GM21423 (cell line): ENCODE data around the gene HDDC2.
"Not testable (repeated sequence)": the region's sequence is repeated elsewhere in the genome, so short reads cannot be mapped to it uniquely, and the experiment has no call there.

Experiments used
- ATAC-seq: cut with Tn5 transposase; IDR thresholded peaks from one replicate; pipeline ENCODE4 v1.9.1; 2021; ENCODE audit warnings: mild to moderate bottlenecking, moderate library complexity; ENCODE audit not compliant: unreplicated experiment

Gene HDDC2

DNA sequence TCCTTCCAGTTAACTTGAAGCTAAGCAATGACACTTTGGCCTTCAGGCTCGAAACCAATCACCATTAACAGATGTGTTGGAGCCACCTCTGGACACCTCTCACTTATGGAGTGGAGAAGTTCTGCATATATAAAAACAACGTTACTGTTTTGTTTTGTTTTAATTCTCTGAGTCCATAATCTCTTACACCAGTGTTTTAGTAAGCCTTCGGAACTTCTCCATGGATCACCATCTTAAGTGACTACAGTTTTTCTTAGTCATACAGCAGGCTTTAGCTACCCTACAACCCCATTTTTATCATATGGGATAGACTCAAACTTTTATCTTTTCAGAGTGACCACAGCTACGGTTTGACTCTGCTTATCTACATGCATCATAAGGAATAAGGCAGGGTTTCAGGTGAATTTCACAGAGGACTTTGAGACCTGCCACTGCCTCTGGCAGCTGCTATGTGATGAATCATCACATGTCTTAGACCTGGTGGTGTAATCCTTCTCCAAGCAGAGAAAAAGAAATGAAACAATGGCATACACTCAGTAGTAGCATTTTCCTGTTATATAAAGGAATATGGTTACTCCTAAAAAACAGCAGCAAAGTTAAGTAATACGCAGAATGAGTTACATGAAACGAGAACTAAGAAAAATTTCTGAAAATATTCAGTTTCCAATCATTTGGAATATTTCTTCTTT is 5.5 kb upstream of the HDDC2 start:
- ATAC-seq = no peak

GRCh38 chr6:125306756-125307149 is 5.0 kb upstream of the HDDC2 start:
- no peak for ATAC-seq

- no peak for ATAC-seq
Measured at GRCh38 chr6:125304970-125305660, 3.3 kb upstream of the HDDC2 start.

GRCh38 chr6:125303512-125303854 is 1.7 kb upstream of the HDDC2 start:
- ATAC-seq = no peak

- ATAC-seq = no peak
Measured at GRCh38 chr6:125302840-125303511, 1.2 kb upstream of the HDDC2 start.

GRCh38 chr6:125300992-125301434 is 754 bp downstream of the HDDC2 start:
- no peak for ATAC-seq

DNA sequence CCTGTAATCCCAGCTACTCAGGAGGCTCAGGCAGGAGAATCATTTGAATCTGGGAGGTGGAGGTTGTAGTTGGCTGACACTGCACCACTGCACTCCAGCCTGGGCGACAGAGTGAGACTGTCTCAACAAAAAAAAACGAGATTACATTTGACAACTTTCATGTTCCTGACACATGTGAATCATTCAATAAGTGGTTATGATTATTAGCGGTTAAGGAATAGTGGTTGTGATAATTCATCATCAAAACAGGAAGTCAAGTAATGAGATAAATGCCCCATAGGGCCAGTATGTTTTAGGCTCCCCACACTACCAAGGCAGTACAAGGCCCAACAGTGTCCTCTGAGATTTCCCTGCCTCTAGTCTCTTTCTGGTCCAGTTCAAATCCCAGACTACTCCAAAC is 2.5 kb downstream of the HDDC2 start:
- ATAC-seq = no peak

GRCh38 chr6:125296471-125296870 is 5.3 kb downstream of the HDDC2 start:
- no peak for ATAC-seq

DNA sequence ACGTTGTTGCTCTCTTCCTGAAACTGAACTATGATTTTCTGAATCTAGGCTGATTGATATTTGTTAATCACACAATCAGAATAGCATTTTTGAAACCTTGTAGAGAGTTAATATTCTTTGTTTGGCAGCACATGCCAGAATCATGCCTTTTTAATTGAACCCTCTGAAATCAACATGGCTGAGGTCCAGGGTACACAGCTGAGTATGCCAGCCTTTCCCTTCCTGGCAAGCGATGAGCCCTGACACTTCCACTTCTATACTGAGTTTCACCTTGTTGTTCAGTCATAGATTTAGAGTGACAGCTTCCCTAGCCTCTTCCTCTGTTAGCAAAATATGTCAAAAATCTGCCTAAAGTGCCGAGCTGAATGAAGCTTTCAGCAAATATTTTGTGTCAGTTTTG is 6.8 kb downstream of the HDDC2 start:
- no peak for ATAC-seq

DNA sequence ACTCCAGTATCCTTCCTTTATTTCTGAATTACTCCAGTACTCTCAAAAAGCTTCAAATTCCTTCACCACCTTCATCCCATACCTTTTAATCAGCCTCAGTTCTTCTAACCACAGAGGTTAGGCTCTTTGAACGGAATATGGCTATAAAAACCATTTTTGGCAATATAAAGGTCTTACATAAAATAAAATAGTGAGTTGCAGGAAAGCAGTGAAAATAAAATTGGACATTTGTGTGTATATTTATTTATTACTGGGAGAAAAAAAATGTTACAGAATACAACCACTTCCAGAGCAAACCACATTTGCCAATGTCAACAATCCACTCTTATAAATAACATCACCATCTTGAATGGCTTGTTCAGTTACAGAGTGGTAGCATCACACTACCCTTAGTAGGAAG is 7.7 kb downstream of the HDDC2 start:
- ATAC-seq = no peak

DNA sequence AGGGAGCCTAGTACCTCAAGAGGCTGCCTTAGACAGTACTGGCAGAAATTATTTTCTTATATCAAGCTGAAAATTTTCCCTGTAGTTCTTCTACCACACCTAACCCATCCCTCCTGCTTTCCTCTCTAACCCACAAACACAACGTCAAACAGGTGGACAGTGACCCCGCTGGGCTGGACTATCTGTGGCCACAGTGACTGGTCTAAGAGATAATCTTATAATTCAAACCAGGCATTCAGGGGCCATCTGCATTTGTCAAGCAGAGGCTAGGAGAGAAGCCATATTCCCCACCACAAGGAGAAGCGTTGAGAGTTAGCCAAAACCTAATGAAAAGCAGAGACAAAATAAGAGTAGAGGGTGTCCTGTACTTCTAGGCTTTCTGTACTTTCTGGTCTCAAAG is 8.2 kb downstream of the HDDC2 start:
- ATAC-seq = no peak

- ATAC-seq = no peak
Measured at GRCh38 chr6:125287718-125288117, 14.0 kb downstream of the HDDC2 start.

- ATAC-seq = no peak
Measured at GRCh38 chr6:125285936-125286335, 15.8 kb downstream of the HDDC2 start.

- no peak for ATAC-seq
Measured at GRCh38 chr6:125285353-125285752, 16.4 kb downstream of the HDDC2 start.

GRCh38 chr6:125282470-125282869 is 19.3 kb downstream of the HDDC2 start:
- not testable (repeated sequence) for ATAC-seq

DNA sequence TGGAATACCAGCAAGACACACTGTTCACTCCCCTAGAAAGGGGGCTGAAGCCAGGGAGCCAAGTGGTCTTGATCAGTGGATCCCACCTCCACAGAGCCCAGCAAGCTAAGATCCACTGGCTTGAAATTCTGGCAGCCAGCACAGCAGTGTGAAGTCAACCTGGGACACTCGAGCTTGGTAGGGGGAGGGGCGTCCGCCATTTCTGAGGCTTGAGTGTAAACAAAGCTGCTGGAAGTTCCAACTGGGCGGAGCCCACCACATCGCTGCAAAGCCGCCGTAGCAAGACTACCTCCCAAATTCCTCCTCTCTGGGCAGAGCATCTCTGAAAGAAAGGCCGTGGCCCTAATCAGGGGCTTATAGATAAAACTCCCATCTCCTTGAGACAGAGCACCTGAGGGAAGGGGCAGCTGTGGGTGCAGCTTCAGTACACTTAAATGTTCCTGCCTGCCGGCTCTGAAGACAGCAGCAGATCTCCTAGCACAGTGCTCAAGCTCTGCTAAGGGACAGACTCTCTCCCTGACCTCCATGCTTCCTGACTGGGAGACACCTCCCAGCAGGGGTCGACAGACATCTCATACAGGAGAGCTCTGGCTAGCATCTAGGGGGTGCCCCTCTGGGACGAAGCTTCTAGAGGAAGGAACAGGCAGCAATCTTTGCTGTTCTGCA is 21.3 kb downstream of the HDDC2 start:
- ATAC-seq = not testable (repeated sequence)

DNA sequence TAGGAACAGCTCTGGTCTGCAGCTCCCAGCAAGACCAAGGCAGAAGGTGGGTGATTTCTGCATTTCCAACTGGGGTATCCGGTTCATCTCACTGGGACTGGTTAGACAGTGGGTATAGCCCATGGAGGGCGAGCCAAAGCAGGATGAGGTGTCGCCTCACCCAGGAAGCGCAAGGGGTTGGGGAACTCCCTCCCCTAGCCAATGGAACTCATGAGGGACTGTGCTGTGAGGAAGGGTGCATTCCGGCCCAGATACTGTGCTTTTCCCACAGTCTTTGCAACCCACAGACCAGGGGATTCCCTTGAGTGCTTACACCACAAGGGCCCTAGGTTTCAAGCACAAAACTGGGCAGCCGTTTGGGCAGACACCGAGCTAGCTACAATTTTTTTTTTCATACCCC is 21.8 kb downstream of the HDDC2 start:
- ATAC-seq = no peak

DNA sequence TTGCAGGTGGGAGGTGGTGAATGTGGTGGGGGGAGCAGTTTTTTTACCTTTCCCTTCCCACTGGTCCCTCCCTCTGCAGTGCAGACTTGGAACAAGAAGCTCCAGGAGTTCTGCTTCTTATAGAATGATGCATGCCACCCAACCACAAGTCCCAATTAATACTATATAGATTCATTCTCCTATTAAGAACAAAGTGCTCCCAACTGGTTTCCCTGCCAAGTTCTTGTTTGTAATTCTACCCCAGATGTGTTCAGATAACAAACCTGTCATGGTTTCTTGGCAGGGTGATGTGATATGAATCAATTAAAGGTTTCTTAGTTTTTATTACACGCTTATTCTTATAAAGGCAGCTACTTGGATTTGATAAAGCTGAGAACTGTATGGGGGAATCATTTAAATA is 23.9 kb downstream of the HDDC2 start:
- no peak for ATAC-seq

DNA sequence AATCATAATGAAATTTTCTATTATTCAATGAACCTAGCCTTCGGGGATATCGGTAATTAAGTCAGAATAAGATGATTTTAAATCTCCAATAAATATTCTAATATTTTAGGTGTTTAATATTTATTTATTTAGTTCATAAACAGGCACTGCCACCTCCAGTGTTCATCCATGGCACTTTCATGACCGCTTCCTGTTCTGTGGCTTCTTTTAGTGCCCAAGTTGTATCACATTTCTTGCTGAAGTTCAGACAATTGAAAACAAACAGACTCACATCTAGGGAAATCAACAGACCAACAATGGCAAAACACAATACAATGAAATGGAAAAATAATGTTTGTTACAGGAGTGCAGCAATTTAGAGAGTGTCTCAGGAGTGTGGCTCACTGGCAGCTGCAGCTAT is 26.0 kb downstream of the HDDC2 start:
- ATAC-seq = no peak

- no peak for ATAC-seq
Measured at GRCh38 chr6:125274935-125275334, 26.8 kb downstream of the HDDC2 start.

- no peak for ATAC-seq
Measured at GRCh38 chr6:125273965-125274364, 27.8 kb downstream of the HDDC2 start.

GRCh38 chr6:125273251-125273650 is 28.5 kb downstream of the HDDC2 start:
- ATAC-seq = no peak
